ENCODE data around the gene NR1H2. TPM values are rescaled to one million over a fixed set of nuclear protein-coding genes. Genes with fewer than 3 reads are reported as not detected.

NR1H2 gene
- total and polyA plus RNA-seq, 10 of the 15 experiments (the other 5 are each of a cell fraction or from before 2014, with no cell fraction given), result 0.05 to 54.2 (median 35.1) TPM

- no peak for TF ChIP-seq SIN3A (IDR thresholded peaks at IDR 0.05; ENCODE audit: low read depth, low read length)
- TF ChIP-seq SP1 (IDR thresholded peaks at IDR 0.05; ENCODE audit: low read depth, low read length), result peak; percentile 44
- TF ChIP-seq NFYA (IDR thresholded peaks at IDR 0.05; ENCODE audit: borderline replicate concordance, low read depth, low read length), result no peak
- TF ChIP-seq SRF (IDR thresholded peaks at IDR 0.05; ENCODE audit: low read depth in 2 of 2, low read length in 2 of 2), result no peak
- TF ChIP-seq E4F1 (IDR thresholded peaks at IDR 0.05; ENCODE audit: borderline replicate concordance, partially characterized antibody), result no peak
- no peak for TF ChIP-seq FOXK2 (IDR thresholded peaks at IDR 0.05)
- TF ChIP-seq NBN (IDR thresholded peaks at IDR 0.05), result peak; percentile 74
- TF ChIP-seq EP300 (IDR thresholded peaks at IDR 0.05; ENCODE audit: borderline replicate concordance in 1 of 2, control insufficient read depth in 1 of 2, low read depth in 2 of 2, low read length in 2 of 2), result no peak
- TF ChIP-seq EED (IDR thresholded peaks at IDR 0.05; ENCODE audit: low read depth), result peak; percentile 46; the same call in 1 of the 2 replicates
- TF ChIP-seq PRDM15 (CRISPR knock-in tag; IDR thresholded peaks at IDR 0.05), result 0 out of 2 replicates have a peak, but pooled peaks have one; percentile 10
- no peak for TF ChIP-seq KAT2A (conservative IDR thresholded peaks at IDR 0.05; ENCODE audit: control insufficient read depth, low read depth, low read length)
- TF ChIP-seq TARDBP (IDR thresholded peaks at IDR 0.05; ENCODE audit: borderline replicate concordance), result no peak
- TF ChIP-seq ZNF622 (IDR thresholded peaks at IDR 0.05), result no peak
- no peak for TF ChIP-seq FOS (IDR thresholded peaks at IDR 0.05; ENCODE audit: borderline replicate concordance, extremely low read depth, insufficient read length)
- TF ChIP-seq RELB (IDR thresholded peaks at IDR 0.05; ENCODE audit: low read depth), result peak; percentile 39
- no peak for TF ChIP-seq ZBTB4 (CRISPR knock-in tag; IDR thresholded peaks at IDR 0.05)
- no peak for TF ChIP-seq MYC (IDR thresholded peaks at IDR 0.05; ENCODE audit: insufficient read depth, insufficient read length, insufficient replicate concordance, low read length, severe bottlenecking)
- peak; percentile 16; the same call in 1 of the 3 replicates for TF ChIP-seq POU2F2 (IDR thresholded peaks at IDR 0.05; ENCODE audit: borderline replicate concordance, low read depth, low read length)
Observed at GRCh38 chr19:50329146-50329925, 46.9 kb upstream of the NR1H2 start, which contains the start of gene KCNC3 (continued).

Data from GM12878 (cell line).